GM19351 (cell line): Measurements from ENCODE around the gene PCNX2.
"Not testable (repeated sequence)": the region's sequence is repeated elsewhere in the genome, so short reads cannot be mapped to it uniquely, and the experiment has no call there.

Source experiments
- ATAC-seq: cut with Tn5 transposase; IDR thresholded peaks from one replicate; pipeline ENCODE4 v1.9.1; 2021; ENCODE audit warnings: mild to moderate bottlenecking, moderate library complexity; ENCODE audit not compliant: unreplicated experiment

The PCNX2 gene

GRCh38 chr1:233113009-233113879 is 182.3 kb downstream of the PCNX2 start:
- ATAC-seq, result no peak

GRCh38 chr1:233112186-233113008 is 183.1 kb downstream of the PCNX2 start:
- ATAC-seq, result no peak

- no peak for ATAC-seq
These were observed 183.8 kb downstream of the PCNX2 start for GRCh38 chr1:233111731-233112130.

GRCh38 chr1:233109096-233109495 is 186.4 kb downstream of the PCNX2 start:
- ATAC-seq, result no peak

GRCh38 chr1:233107716-233108130 is 187.8 kb downstream of the PCNX2 start:
- not testable (repeated sequence) for ATAC-seq

- no peak for ATAC-seq
These were observed 188.3 kb downstream of the PCNX2 start for GRCh38 chr1:233107130-233107660.

- ATAC-seq, result no peak
These were observed 190.3 kb downstream of the PCNX2 start for GRCh38 chr1:233105225-233105624.

GRCh38 chr1:233102341-233102740 is 193.2 kb downstream of the PCNX2 start:
- no peak for ATAC-seq

GRCh38 chr1:233097959-233098580 is 197.5 kb downstream of the PCNX2 start:
- no peak for ATAC-seq

- no peak for ATAC-seq
These were observed 198.0 kb downstream of the PCNX2 start for GRCh38 chr1:233097546-233097945.

GRCh38 chr1:233094691-233095090 is 200.8 kb downstream of the PCNX2 start:
- ATAC-seq, result no peak

- no peak for ATAC-seq
These were observed 201.3 kb downstream of the PCNX2 start for GRCh38 chr1:233094269-233094668.

- no peak for ATAC-seq
These were observed 204.6 kb downstream of the PCNX2 start for GRCh38 chr1:233090746-233091494.

GRCh38 chr1:233089251-233089650 is 206.3 kb downstream of the PCNX2 start:
- no peak for ATAC-seq

- ATAC-seq, result no peak
These were observed 206.9 kb downstream of the PCNX2 start for GRCh38 chr1:233088613-233089012.

- no peak for ATAC-seq
These were observed 208.3 kb downstream of the PCNX2 start for GRCh38 chr1:233086961-233087881.

GRCh38 chr1:233085566-233085965 is 210.0 kb downstream of the PCNX2 start:
- ATAC-seq, result no peak

GRCh38 chr1:233082778-233083550 is 212.6 kb downstream of the PCNX2 start:
- peak; percentile 57 for ATAC-seq

GRCh38 chr1:233081735-233082134 is 213.8 kb downstream of the PCNX2 start:
- ATAC-seq, result no peak
